ENCODE results near the gene EIF4A2.

- TF ChIP-seq CTCF (conservative IDR thresholded peaks at IDR 0.05; ENCODE audit: low read depth, low read length), result no peak
- no peak for TF ChIP-seq EZH2 (IDR thresholded peaks at IDR 0.05; ENCODE audit: borderline replicate concordance, low read depth, low read length, poor library complexity, severe bottlenecking)
Observed at GRCh38 chr3:186824430-186825139, 41.2 kb downstream of the EIF4A2 start.
